HG03432 (cell line): ENCODE results near the gene RTP1.
"Not testable (repeated sequence)": the region's sequence is repeated elsewhere in the genome, so short reads cannot be mapped to it uniquely, and the experiment has no call there.

Source experiments
- ATAC-seq: cut with Tn5 transposase; IDR thresholded peaks from one replicate; pipeline ENCODE4 v1.9.1; 2021; ENCODE audit warnings: mild to moderate bottlenecking, moderate library complexity; ENCODE audit not compliant: unreplicated experiment

The RTP1 gene

DNA sequence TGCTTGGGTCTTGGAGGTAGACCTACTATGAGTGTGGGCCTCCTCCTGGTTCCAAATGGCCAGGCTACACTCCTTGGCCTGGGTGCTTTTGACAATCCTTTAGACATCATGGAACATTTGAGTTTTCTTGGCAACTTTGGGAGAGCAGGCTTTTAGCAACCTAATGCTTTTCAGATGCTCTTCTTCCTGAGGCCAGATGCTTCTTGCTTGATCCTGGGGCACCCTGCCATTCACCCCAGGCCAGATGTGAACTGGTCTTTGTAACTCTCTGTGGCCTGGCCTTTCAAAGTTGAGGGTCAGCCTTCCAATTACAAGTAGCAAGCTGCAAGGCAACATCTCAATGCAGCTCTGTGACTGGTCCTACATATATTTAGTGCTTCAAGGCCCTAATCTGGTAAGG lies 40.5 kb downstream of the RTP1 start:
- no peak for ATAC-seq

DNA sequence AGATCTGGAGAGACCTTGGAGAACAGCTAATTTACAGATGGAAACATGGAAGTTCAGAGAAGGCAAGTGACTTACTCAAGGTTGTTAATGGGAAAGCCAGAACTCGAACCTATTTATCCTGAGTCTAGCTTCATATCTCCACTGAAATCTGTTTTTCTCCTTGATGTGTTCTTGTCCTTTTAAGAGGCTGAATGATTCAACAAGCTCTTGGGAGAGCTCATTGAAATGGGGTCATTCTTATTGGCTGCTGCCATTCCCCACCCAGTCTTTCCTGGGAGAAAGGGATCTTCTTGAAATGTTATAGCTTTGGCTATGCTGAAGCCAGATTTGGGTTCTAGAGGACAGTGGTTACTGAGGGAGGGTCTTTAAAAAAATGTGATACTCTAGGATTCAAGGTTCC lies 41.0 kb downstream of the RTP1 start:
- ATAC-seq: no peak

DNA sequence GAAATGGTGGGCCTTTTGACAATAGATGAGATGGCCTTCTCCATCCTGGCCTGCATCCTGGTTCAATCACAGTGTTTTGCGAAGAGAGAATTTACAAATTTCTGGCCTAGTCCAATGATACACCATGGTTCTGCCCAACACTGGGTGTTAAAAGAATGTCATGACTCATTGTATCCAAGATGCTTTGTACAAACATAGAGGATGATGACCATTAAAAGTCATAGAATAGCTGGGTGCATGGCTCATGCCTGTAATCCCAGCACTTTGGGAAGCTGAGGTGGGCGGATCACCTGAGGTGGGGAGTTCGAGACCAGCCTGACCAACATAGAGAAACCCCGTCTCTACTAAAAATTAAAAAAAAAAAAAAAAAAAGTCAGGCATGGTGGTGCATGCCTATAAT lies 41.5 kb downstream of the RTP1 start:
- not testable (repeated sequence) for ATAC-seq

- ATAC-seq: no peak
These were observed 45.1 kb downstream of the RTP1 start for GRCh38 chr3:187242435-187242834.

GRCh38 chr3:187242900-187243299 lies 45.6 kb downstream of the RTP1 start:
- no peak for ATAC-seq

GRCh38 chr3:187243933-187244524 lies 46.7 kb downstream of the RTP1 start:
- no peak for ATAC-seq

- no peak for ATAC-seq
These were observed 50.1 kb downstream of the RTP1 start for GRCh38 chr3:187247398-187247797.
